ENCODE measurements around the gene XRN1.
"Not testable (repeated sequence)": the region's sequence is repeated elsewhere in the genome, so short reads cannot be mapped to it uniquely, and the experiment has no call there.

The XRN1 gene

DNA sequence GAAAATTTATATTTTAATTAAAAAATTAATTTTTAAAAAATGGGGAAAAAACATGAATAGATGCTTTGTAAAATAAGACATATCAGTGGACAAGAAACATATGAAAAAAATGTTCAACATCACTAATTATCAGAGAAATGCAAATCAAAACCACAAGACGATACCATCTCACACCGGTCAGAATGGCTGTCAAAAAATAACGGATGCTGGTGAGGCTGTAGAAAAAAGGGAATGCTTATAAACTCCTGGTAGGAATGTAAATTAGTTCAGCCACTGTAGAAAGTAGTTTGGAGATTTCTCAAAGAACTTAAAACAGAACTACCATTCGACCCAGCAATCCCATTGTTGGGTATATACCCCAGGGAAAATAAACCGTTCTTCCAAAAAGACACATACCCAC lies 93.8 kb downstream of the XRN1 start:
- Histone ChIP-seq H3K9me2 (replicated peaks; ENCODE audit: insufficient read depth, low read length) (no peaks in the 10 kb centered on the region), H3K9ac (ENCODE audit: low read length) (no peak overlapping the region), H3K27ac (ENCODE audit: low read depth, low read length) (no peak overlapping the region), H2AFZ (ENCODE audit: low read depth, low read length, severe bottlenecking) (no peak overlapping the region), H3K79me2 (ENCODE audit: insufficient read depth, low read length) (no peaks in the 10 kb centered on the region), H3K36me3 (ENCODE audit: low read length) (peaks cover 27% of the 10 kb centered on the region), H3F3A (ENCODE audit: insufficient read depth) (no peaks in the 10 kb centered on the region), H3K27me3 (ENCODE audit: low read length) (no peaks in the 10 kb centered on the region), H3K4me2 (ENCODE audit: low read depth, low read length, poor library complexity, severe bottlenecking) (no peak overlapping the region), H3K4me3 (ENCODE audit: insufficient read depth, low read length, poor library complexity, severe bottlenecking) (no peak overlapping the region), H4K20me1 (ENCODE audit: low read depth, low read length) (no peaks in the 10 kb centered on the region), H3K9me3 (ENCODE audit: insufficient read depth, low read length) (no peaks in the 10 kb centered on the region)
- TF ChIP-seq EZH2phosphoT487 (conservative IDR thresholded peaks at IDR 0.05; ENCODE audit: low read length), result no peak
- TF ChIP-seq, protein P1, sequence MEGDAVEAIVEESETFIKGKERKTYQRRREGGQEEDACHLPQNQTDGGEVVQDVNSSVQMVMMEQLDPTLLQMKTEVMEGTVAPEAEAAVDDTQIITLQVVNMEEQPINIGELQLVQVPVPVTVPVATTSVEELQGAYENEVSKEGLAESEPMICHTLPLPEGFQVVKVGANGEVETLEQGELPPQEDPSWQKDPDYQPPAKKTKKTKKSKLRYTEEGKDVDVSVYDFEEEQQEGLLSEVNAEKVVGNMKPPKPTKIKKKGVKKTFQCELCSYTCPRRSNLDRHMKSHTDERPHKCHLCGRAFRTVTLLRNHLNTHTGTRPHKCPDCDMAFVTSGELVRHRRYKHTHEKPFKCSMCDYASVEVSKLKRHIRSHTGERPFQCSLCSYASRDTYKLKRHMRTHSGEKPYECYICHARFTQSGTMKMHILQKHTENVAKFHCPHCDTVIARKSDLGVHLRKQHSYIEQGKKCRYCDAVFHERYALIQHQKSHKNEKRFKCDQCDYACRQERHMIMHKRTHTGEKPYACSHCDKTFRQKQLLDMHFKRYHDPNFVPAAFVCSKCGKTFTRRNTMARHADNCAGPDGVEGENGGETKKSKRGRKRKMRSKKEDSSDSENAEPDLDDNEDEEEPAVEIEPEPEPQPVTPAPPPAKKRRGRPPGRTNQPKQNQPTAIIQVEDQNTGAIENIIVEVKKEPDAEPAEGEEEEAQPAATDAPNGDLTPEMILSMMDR (IDR thresholded peaks at IDR 0.05; ENCODE audit: insufficient read depth, low read length, poor library complexity, severe bottlenecking), result no peak

- no peaks in the 10 kb centered on the region for H3K79me2 ChIP-seq (ENCODE audit: insufficient read depth, low read length)
- H3K27me3 ChIP-seq (ENCODE audit: low read length), result no peaks in the 10 kb centered on the region
- no peaks in the 10 kb centered on the region for H3K9me2 ChIP-seq (replicated peaks; ENCODE audit: insufficient read depth, low read length)
- no peaks in the 10 kb centered on the region for H4K20me1 ChIP-seq (ENCODE audit: low read depth, low read length)
- peaks cover 27% of the 10 kb centered on the region for H3K36me3 ChIP-seq (ENCODE audit: low read length)
- H2AFZ ChIP-seq (ENCODE audit: low read depth, low read length, severe bottlenecking), result no peak overlapping the region
- H3K27ac ChIP-seq (ENCODE audit: low read depth, low read length), result no peak overlapping the region
- TF ChIP-seq, protein P1 (IDR thresholded peaks at IDR 0.05; ENCODE audit: insufficient read depth, low read length, poor library complexity, severe bottlenecking), result no peak
- TF ChIP-seq EZH2phosphoT487 (conservative IDR thresholded peaks at IDR 0.05; ENCODE audit: low read length), result no peak
- H3K4me2 ChIP-seq (ENCODE audit: low read depth, low read length, poor library complexity, severe bottlenecking), result no peak overlapping the region
- no peak overlapping the region for H3K4me3 ChIP-seq (ENCODE audit: insufficient read depth, low read length, poor library complexity, severe bottlenecking)
- no peak overlapping the region for H3K9ac ChIP-seq (ENCODE audit: low read length)
- no peaks in the 10 kb centered on the region for H3F3A ChIP-seq (ENCODE audit: insufficient read depth)
- no peaks in the 10 kb centered on the region for H3K9me3 ChIP-seq (ENCODE audit: insufficient read depth, low read length)
These were observed 94.3 kb downstream of the XRN1 start for GRCh38 chr3:142353571-142353970.

GRCh38 chr3:142352698-142353097 lies 95.1 kb downstream of the XRN1 start:
- H3K9ac ChIP-seq (ENCODE audit: low read length); H3F3A ChIP-seq (ENCODE audit: insufficient read depth); H2AFZ ChIP-seq (ENCODE audit: low read depth, low read length, severe bottlenecking); H3K9me3 ChIP-seq (ENCODE audit: insufficient read depth, low read length); H3K4me2 ChIP-seq (ENCODE audit: low read depth, low read length, poor library complexity, severe bottlenecking); H3K4me3 ChIP-seq (ENCODE audit: insufficient read depth, low read length, poor library complexity, severe bottlenecking); H3K27ac ChIP-seq (ENCODE audit: low read depth, low read length); H3K79me2 ChIP-seq (ENCODE audit: insufficient read depth, low read length); H3K27me3 ChIP-seq (ENCODE audit: low read length); H3K9me2 ChIP-seq (replicated peaks; ENCODE audit: insufficient read depth, low read length); H4K20me1 ChIP-seq (ENCODE audit: low read depth, low read length): not testable (repeated sequence)
- peaks cover 27% of the 10 kb centered on the region for H3K36me3 ChIP-seq (ENCODE audit: low read length)

DNA sequence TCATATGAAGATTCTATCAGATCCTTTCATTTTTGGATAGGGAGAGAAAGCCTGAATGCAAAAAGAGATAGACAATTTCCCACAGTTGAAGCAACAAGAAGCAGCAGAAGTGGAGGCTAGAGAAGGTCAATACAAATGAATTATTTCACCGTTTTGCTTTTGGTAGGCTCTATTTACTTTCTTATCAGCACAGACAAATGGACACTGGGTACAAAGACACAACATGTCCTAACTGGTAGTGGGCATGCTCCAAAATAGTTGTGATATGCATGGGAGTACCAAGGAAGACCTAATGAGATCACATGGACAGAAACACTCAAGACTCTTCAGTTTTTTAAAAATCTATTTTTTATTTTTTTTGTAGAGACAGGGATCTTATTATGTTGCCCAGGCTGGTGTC lies 99.4 kb downstream of the XRN1 start:
- no peaks in the 10 kb centered on the region for H3K9me2 ChIP-seq (replicated peaks; ENCODE audit: insufficient read depth, low read length)
- TF ChIP-seq, protein P1 (IDR thresholded peaks at IDR 0.05; ENCODE audit: insufficient read depth, low read length, poor library complexity, severe bottlenecking), result no peak
- TF ChIP-seq EZH2phosphoT487 (conservative IDR thresholded peaks at IDR 0.05; ENCODE audit: low read length), result no peak
- no peak overlapping the region for H3K4me3 ChIP-seq (ENCODE audit: insufficient read depth, low read length, poor library complexity, severe bottlenecking)
- no peaks in the 10 kb centered on the region for H3F3A ChIP-seq (ENCODE audit: insufficient read depth)
- H3K9ac ChIP-seq (ENCODE audit: low read length), result no peak overlapping the region
- no peak overlapping the region for H3K27ac ChIP-seq (ENCODE audit: low read depth, low read length)
- no peaks in the 10 kb centered on the region for H4K20me1 ChIP-seq (ENCODE audit: low read depth, low read length)
- no peaks in the 10 kb centered on the region for H3K79me2 ChIP-seq (ENCODE audit: insufficient read depth, low read length)
- H3K36me3 ChIP-seq (ENCODE audit: low read length), result peaks cover 9% of the 10 kb centered on the region; the same call in 1 of the 2 replicates
- no peak overlapping the region for H2AFZ ChIP-seq (ENCODE audit: low read depth, low read length, severe bottlenecking)
- no peak overlapping the region for H3K4me2 ChIP-seq (ENCODE audit: low read depth, low read length, poor library complexity, severe bottlenecking)
- H3K27me3 ChIP-seq (ENCODE audit: low read length), result no peaks in the 10 kb centered on the region
- H3K9me3 ChIP-seq (ENCODE audit: insufficient read depth, low read length), result no peaks in the 10 kb centered on the region

Data from SU-DHL-6 (cell line).